GM20431 (cell line): Measurements from ENCODE around the gene FAF2.
"Not testable (repeated sequence)": the region's sequence is repeated elsewhere in the genome, so short reads cannot be mapped to it uniquely, and the experiment has no call there.

ENCODE experiments used
- in situ Hi-C: fragments of 300-500 bp; cut with MseI, MboI; formaldehyde crosslinking; loops from one replicate; pipeline ENCODE4 v1.15.0; 2020; ENCODE audit warnings: low sequenced_read_pairs; ENCODE audit not compliant: unreplicated experiment

FAF2 gene

GRCh38 chr5:176415952-176416924, 31.9 kb upstream of the FAF2 start, which contains the start of gene CLTB:
Gene CLTB, minus strand, starts transcription at chr5:176416539. Its CDS starts 176 bp downstream, at chr5:176416363.
- in situ Hi-C loops, result no loop called here

- in situ Hi-C loops, result no loop called here
Observed at GRCh38 chr5:176416965-176417364, 31.2 kb upstream of the FAF2 start.

GRCh38 chr5:176418251-176418650, 29.9 kb upstream of the FAF2 start:
- in situ Hi-C loops, result no loop called here

GRCh38 chr5:176420086-176420485, 28.1 kb upstream of the FAF2 start:
- in situ Hi-C loops, result no loop called here

- in situ Hi-C loops, result no loop called here
Observed at GRCh38 chr5:176420972-176421544, 27.1 kb upstream of the FAF2 start.

GRCh38 chr5:176424181-176424580, 24.0 kb upstream of the FAF2 start:
- in situ Hi-C loops, result no loop called here

GRCh38 chr5:176425138-176425537, 23.0 kb upstream of the FAF2 start:
- in situ Hi-C loops, result no loop called here

- in situ Hi-C loops, result no loop called here
Observed at GRCh38 chr5:176425791-176426190, 22.4 kb upstream of the FAF2 start.

- in situ Hi-C loops, result no loop called here
Observed at GRCh38 chr5:176426876-176427275, 21.3 kb upstream of the FAF2 start.

- in situ Hi-C loops, result no loop called here
Observed at GRCh38 chr5:176427971-176428370, 20.2 kb upstream of the FAF2 start.

GRCh38 chr5:176429972-176430371, 18.2 kb upstream of the FAF2 start:
- in situ Hi-C loops, result no loop called here

GRCh38 chr5:176432707-176433106, 15.5 kb upstream of the FAF2 start:
- in situ Hi-C loops, result no loop called here

GRCh38 chr5:176436656-176437055, 11.5 kb upstream of the FAF2 start:
- in situ Hi-C loops, result no loop called here

GRCh38 chr5:176438959-176439757, 9.0 kb upstream of the FAF2 start:
- in situ Hi-C loops, result no loop called here

GRCh38 chr5:176440927-176441706, 7.1 kb upstream of the FAF2 start:
- in situ Hi-C loops, result no loop called here

- in situ Hi-C loops, result no loop called here
Observed at GRCh38 chr5:176441921-176442323, 6.3 kb upstream of the FAF2 start.

- in situ Hi-C loops, result not testable (repeated sequence)
Observed at GRCh38 chr5:176442911-176443310, 5.3 kb upstream of the FAF2 start.

- in situ Hi-C loops, result no loop called here
Observed at GRCh38 chr5:176444742-176445141, 3.4 kb upstream of the FAF2 start.

- in situ Hi-C loops, result no loop called here
Observed at GRCh38 chr5:176446028-176446665, 2.0 kb upstream of the FAF2 start.
